ENCODE results near the gene IPP.
"Not testable (repeated sequence)": the region's sequence is repeated elsewhere in the genome, so short reads cannot be mapped to it uniquely, and the experiment has no call there.

Gene IPP

DNA sequence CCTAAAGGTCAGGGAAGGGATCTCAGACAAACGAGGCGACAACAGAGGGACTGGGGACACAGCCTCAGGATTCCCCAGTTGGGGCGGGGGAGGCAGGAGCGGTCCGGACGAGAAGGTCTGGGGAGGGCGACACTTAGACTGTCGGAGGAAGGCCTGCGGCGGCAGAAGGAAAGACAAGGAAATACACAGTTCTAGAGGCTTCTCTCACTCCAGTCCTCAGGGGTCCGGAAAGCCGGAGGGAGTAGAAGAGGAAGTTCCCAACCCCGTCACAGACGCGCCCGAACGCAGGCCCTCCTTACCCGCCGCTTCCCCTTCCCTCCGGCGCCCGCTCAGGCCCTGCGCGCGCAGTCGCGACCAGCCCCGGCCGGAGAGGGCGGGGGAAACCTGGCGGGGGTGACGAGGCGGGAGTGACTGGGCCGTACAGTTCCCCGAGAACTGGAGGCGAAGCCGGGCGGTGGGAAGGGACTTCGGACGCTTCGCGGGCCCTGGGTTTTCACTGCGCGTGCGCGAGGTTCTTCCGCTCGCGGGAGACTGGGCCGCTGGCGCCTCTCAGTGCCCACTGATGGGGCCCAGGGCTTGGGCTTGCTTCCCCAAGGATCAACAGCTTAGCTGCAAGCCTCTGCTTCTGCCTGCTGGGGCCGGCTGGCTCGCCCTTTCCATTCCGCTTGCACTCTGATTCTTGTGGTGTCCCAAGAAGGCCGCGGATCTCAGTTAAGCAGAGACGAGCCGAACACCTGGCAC, at the start of gene IPP:
Gene IPP, minus strand, starts transcription at position 356 of the 741 bp plus-strand sequence. CDS start 4,242 bp downstream, outside the sequence.
- peak; percentile 97 for DNase-seq

- no peak for DNase-seq
These were observed 46.5 kb upstream of the IPP start for GRCh38 chr1:45796946-45797345.

DNA sequence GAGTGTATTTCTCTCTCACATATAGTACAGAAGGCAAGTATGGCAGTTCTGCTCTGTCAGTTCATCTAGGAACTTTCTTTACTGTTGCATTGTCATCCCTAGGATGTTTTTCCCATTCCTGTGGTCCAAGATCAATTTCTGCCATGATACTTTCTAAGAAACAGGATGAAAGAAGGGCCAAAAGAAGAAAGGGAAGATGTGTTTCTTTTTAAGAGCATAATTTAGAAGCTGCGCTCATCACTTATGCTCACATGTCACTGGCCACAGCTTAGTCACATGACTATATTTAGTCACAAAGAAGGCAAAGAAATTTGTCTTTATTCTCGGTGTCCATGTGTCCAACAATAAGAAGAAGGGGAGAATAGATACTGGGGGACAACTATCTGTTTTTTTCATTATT, 45.9 kb upstream of the IPP start:
- DNase-seq: no peak

DNA sequence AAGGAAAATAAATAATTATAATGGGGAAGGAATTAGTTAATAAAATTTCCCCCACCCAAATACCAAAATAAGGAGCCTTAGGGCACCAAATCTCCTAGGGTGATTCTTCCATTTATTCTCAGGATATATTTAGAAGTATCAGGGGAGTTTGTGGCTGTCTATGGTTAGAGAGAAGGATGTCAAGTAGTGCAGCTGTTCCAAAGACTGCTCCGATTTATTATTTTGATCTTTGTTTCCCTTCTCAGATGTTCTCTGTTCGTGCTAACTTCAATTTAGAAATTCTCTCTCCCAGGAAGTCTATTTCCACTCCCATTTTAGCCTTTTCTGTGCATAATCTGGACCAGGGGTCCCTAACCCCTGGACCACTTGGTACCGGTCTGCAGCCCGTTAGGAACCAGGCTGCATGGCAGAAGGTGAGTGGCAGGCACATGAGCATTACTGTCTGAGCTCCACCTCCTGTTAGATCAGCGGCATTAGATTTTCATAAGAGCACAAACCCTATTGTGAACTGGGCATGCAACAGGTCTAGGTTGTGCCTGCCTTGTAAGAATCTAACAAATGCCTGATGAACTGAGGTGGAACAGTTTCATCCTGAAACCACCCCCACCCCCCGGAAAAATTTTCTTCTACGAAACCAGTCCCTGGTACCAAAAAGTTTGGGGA, 43.6 kb upstream of the IPP start:
- DNase-seq: no peak

- DNase-seq: no peak
These were observed 42.3 kb upstream of the IPP start for GRCh38 chr1:45792744-45793143.

DNA sequence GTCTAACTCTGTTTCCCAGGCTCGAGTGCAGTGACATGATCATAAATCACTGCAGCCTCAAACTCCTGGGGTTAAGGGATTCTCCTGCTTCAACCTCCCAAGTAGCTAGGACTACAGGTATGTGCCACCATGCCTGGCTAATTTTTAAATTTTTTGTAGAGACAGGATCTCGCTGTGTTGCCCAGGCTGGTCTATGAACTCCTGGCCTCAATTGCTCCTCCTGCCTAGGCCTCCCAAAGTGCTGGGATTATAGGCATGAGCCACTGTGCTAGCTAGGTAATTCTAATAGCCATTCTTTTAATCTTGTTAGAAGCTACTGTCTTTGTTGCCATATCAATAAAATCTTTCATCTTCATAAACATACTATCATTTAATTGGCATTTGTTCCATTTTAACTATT, 39.1 kb upstream of the IPP start:
- DNase-seq: no peak

DNA sequence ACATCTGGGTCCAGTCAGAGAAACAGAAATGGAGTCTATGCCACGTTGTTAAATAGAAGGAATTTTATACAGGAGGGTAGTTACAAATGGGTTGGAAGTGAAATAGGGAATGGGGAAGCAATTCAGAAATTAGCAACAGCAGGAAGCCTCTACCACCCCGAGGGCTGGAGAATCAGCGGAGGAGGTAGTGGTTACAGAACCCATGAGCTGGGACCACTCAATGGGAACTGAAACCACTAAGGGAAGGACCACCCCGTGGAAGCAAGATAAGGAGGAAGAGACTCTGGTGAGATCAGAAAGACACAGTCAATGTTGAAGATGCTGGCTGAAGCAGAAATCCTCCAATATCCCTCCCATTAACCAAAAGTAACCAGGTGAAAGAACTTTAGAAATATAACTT, 37.5 kb upstream of the IPP start:
- DNase-seq: no peak

DNA sequence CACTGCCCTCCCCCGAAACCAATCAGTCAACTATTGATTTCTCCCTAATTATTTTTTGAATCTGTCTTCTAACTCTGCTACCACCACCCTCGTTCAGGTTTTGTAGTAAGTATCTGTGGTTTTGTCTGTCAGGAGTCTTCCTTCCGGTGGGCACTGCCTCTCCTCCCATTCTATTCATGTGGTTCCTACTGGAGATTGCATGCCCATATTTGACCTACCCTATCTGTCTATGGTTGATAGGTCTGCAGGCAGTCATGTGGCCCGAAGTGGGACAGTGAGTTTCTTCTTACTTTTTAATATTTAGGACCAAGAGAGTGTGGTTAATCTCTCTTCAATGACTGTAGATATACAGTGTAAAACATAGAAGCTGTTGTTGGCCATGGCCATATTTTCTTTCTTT, 35.1 kb upstream of the IPP start:
- DNase-seq: peak; percentile 28

GRCh38 chr1:45775794-45776193, 25.3 kb upstream of the IPP start:
- DNase-seq: no peak

GRCh38 chr1:45772971-45773370, 22.5 kb upstream of the IPP start:
- no peak for DNase-seq

- no peak for DNase-seq
These were observed 18.9 kb upstream of the IPP start for GRCh38 chr1:45769261-45769932.

- no peak for DNase-seq
These were observed 16.6 kb upstream of the IPP start for GRCh38 chr1:45767035-45767434.

GRCh38 chr1:45765999-45766792, 15.7 kb upstream of the IPP start:
- DNase-seq: no peak

GRCh38 chr1:45762291-45762690, 11.8 kb upstream of the IPP start:
- DNase-seq: no peak

GRCh38 chr1:45755697-45756096, 5.2 kb upstream of the IPP start:
- no peak for DNase-seq

GRCh38 chr1:45753248-45754037, 3.0 kb upstream of the IPP start:
- DNase-seq: no peak

- DNase-seq: no peak
These were observed 2.1 kb upstream of the IPP start for GRCh38 chr1:45752441-45753052.

DNA sequence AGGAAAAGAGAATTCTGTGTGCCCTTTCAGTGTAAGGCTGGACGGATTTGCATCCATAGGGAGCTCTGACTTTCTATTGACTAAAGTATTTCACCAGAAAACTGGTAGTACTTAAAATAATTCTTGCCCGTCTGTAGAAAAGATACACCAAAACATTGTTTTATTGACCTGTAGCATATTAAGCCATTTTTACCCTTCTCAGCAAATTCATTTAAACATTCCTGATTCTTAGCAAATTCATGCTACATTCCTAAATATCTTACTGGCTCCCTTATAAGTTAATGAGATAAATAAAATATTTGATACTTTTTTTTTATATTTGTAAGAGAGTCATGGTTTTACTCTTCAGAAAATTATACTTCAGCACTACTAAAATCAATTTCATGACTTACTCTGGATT, 1.6 kb upstream of the IPP start:
- no peak for DNase-seq

DNA sequence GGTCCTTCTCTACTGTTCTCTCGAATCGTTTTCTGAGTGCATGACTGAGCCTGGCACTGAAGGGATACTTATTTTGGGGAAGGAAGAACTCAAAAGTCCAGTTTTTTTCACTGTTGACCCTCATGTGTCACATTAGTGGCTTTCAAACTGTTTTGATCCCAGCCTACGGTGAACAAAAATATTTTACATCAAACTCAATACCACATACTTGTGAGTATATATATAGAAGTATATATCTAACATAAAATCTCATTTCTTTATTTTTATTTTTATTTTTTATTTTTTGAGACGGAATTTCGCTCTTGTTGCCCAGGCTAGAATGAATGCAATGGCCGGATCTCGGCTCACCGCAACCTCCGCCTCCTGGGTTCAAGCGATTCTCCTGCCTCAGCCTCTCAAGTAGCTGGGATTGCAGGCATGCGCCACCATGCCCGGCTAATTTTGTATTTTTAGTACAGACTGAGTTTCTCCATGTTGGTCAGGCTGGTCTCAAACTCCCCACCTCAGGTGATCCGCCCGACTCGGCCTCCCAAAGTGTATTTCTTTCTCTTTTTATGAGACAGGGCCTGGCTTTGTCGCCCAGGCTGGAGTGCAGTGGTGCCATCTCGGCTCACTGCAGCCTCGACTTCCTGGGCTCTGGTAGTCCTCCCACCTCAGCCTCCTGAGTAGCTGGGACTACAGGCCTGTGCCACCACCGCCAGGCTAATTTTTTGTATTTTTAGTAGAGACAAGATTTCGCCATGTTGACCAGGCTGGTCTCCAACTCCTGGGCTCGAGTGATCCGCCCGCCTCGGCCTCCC, 786 bp upstream of the IPP start:
- DNase-seq: not testable (repeated sequence)

- DNase-seq: no peak
These were observed 3.5 kb downstream of the IPP start for GRCh38 chr1:45746922-45747321.

DNA sequence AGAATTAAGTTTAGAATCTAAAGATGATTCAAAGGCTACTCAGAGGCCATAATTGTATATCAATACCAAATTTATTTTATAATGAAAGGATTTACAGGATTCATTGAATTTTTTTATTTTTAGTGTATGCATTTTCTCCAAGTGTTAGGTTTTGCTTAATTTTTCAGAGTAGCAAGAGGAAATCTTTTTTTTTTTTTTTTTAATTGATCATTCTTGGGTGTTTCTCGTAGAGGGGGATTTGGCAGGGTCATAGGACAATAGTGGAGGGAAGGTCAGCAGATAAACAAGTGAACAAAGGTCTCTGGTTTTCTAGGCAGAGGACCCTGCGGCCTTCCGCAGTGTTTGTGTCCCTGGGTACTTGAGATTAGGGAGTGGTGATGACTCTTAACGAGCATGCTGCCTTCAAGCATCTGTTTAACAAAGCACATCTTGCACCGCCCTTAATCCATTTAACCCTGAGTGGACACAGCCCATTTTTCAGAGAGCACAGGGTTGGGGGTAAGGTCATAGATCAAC, 10.8 kb downstream of the IPP start:
- DNase-seq: not testable (repeated sequence)
